Gastroesophageal sphincter (tissue), 3 donors: ENCODE data around the gene MRGPRG.

Source experiments
- CTCF ChIP-seq, 4 experiments: fragments of 200-600 bp in 2 of 4; fragments of 450-650 bp in 2 of 4; sonication (generic) in 1 of 4; IDR thresholded peaks; one replicate each; pipeline ENCODE4 v1.5.1; 2017 to 2019; ENCODE audit warnings: antibody characterized with exemption in 4 of 4, mild to moderate bottlenecking in 2 of 4, moderate library complexity in 2 of 4
- EP300 ChIP-seq: sonication (generic); formaldehyde crosslinking; IDR thresholded peaks from one replicate; pipeline ENCODE4 v1.6.1; 2017; ENCODE audit warnings: antibody characterized with exemption, mild to moderate bottlenecking
- POLR2A ChIP-seq, 2 donors: fragments of 450-650 bp; IDR thresholded peaks; one replicate each; pipeline ENCODE4 v1.6.1; 2017; ENCODE audit warnings: antibody characterized with exemption in 2 of 2, mild to moderate bottlenecking in 2 of 2, moderate library complexity in 1 of 2
- POLR2AphosphoS5 ChIP-seq: sonication (generic); formaldehyde crosslinking; IDR thresholded peaks from one replicate; pipeline ENCODE4 v1.6.1; 2017; ENCODE audit warnings: antibody characterized with exemption

GRCh38 chr11:3237119-3237518 is 18.5 kb upstream of the MRGPRG start:
- TF ChIP-seq CTCF (IDR thresholded peaks at IDR 0.05) (no peak), EP300 (no peak), POLR2A (IDR thresholded peaks at IDR 0.05) (no peak), POLR2AphosphoS5 (no peak)
